ENCODE measurements around the gene KDM4D. TPM values are rescaled to one million over a fixed set of nuclear protein-coding genes. Genes with fewer than 3 reads are reported as not detected.

KDM4D gene
- total and polyA plus RNA-seq, 9 of the 15 experiments (the other 6 are each of a cell fraction or from before 2014, with no cell fraction given) = 0.34 to 1.1 (median 0.50) TPM

GRCh38 chr11:94973099-94973968, at the start of gene KDM4D, which contains the start of gene CWC15 (continued):
- TF ChIP-seq E4F1 (CRISPR knock-in tag; IDR thresholded peaks at IDR 0.05; ENCODE audit: borderline replicate concordance) = no peak
- TF ChIP-seq NR3C1 (CRISPR knock-in tag; IDR thresholded peaks at IDR 0.05) = no peak
- no peak for TF ChIP-seq ZNF318 (IDR thresholded peaks at IDR 0.05; ENCODE audit: borderline replicate concordance in 1 of 2, low read depth in 1 of 2)
- no peak for TF ChIP-seq ZNF282 (CRISPR knock-in tag; IDR thresholded peaks at IDR 0.05)
- TF ChIP-seq HOMEZ (CRISPR knock-in tag; IDR thresholded peaks at IDR 0.05) = no peak
- no peak for TF ChIP-seq AFF4 (CRISPR knock-in tag; IDR thresholded peaks at IDR 0.05)

Measured in K562 (cell line).